GM18861 (cell line): ENCODE data around the gene TNK1.
A peak's percentile ranks its signal among the peaks of the same experiment; 100 is the strongest.
"Not testable (repeated sequence)": the region's sequence is repeated elsewhere in the genome, so short reads cannot be mapped to it uniquely, and the experiment has no call there.

Experiments
- ATAC-seq: cut with Tn5 transposase; IDR thresholded peaks from one replicate; pipeline ENCODE4 v1.9.1; 2021; ENCODE audit not compliant: unreplicated experiment

Gene TNK1

GRCh38 chr17:7380855-7381683, at the start of gene TNK1:
TNK1 (plus strand) TSS chr17:7381089; CDS start chr17:7382927, 1,838 bp downstream.
- no peak for ATAC-seq

- ATAC-seq: no peak
Observed at GRCh38 chr17:7332111-7332510, 48.8 kb upstream of the TNK1 start.

GRCh38 chr17:7332600-7333069, 48.3 kb upstream of the TNK1 start:
- ATAC-seq: not testable (repeated sequence)

GRCh38 chr17:7334938-7335538, 45.9 kb upstream of the TNK1 start:
- ATAC-seq: no peak

GRCh38 chr17:7335765-7336164, 45.1 kb upstream of the TNK1 start:
- ATAC-seq: not testable (repeated sequence)

- no peak for ATAC-seq
Observed at GRCh38 chr17:7336240-7337175, 44.4 kb upstream of the TNK1 start, which contains the start of gene ACAP1. ACAP1 (plus strand) TSS chr17:7336529; CDS start chr17:7336735, 206 bp downstream.

- not testable (repeated sequence) for ATAC-seq
Observed at GRCh38 chr17:7337600-7337999, 43.3 kb upstream of the TNK1 start.

GRCh38 chr17:7340179-7340578, 40.7 kb upstream of the TNK1 start:
- no peak for ATAC-seq

- ATAC-seq: no peak
Observed at GRCh38 chr17:7341842-7342241, 39.0 kb upstream of the TNK1 start.

GRCh38 chr17:7343250-7343649, 37.6 kb upstream of the TNK1 start:
- ATAC-seq: no peak

GRCh38 chr17:7346761-7347614, 33.9 kb upstream of the TNK1 start:
- no peak for ATAC-seq

GRCh38 chr17:7347630-7348477, 33.0 kb upstream of the TNK1 start:
- ATAC-seq: no peak

GRCh38 chr17:7348478-7349242, 32.2 kb upstream of the TNK1 start:
- no peak for ATAC-seq

- peak; percentile 58 for ATAC-seq
Observed at GRCh38 chr17:7351665-7352502, 29.0 kb upstream of the TNK1 start, which contains the start of gene KCTD11. KCTD11 (plus strand) TSS chr17:7352162.

GRCh38 chr17:7352503-7352889, 28.4 kb upstream of the TNK1 start:
- no peak for ATAC-seq

- ATAC-seq: no peak
Observed at GRCh38 chr17:7352910-7353635, 27.8 kb upstream of the TNK1 start.

GRCh38 chr17:7354262-7354843, 26.5 kb upstream of the TNK1 start:
- no peak for ATAC-seq
